BLaER1 (cell line): ENCODE data around the gene ITGA11.

ENCODE experiments used
- H3K27ac ChIP-seq: shearing (Covaris generic); formaldehyde crosslinking; 2 replicates; pipeline ENCODE4 v1.8.1; 2022
- H3K27me3 ChIP-seq: shearing (Covaris generic); formaldehyde crosslinking; 2 replicates; pipeline ENCODE4 v1.8.1; 2022
- H3K36me3 ChIP-seq: shearing (Covaris generic); formaldehyde crosslinking; 2 replicates; pipeline ENCODE4 v1.8.1; 2022
- H3K4me1 ChIP-seq: shearing (Covaris generic); formaldehyde crosslinking; 2 replicates; pipeline ENCODE4 v1.8.1; 2022
- H3K4me2 ChIP-seq: shearing (Covaris generic); formaldehyde crosslinking; 2 replicates; pipeline ENCODE4 v1.8.1; 2022
- H3K4me3 ChIP-seq: shearing (Covaris generic); formaldehyde crosslinking; 2 replicates; pipeline ENCODE4 v1.8.1; 2022
- H3K9ac ChIP-seq: shearing (Covaris generic); formaldehyde crosslinking; 2 replicates; pipeline ENCODE4 v1.8.1; 2022
- H3K9me3 ChIP-seq: shearing (Covaris generic); formaldehyde crosslinking; 2 replicates; pipeline ENCODE4 v1.8.1; 2022
- H4K20me1 ChIP-seq: shearing (Covaris generic); formaldehyde crosslinking; 2 replicates; pipeline ENCODE4 v1.8.1; 2022
- Cebpa-rat ChIP-seq: shearing (Covaris generic); IDR thresholded peaks from 2 replicates; pipeline ENCODE4 v1.8.1; 2022

Gene ITGA11

DNA sequence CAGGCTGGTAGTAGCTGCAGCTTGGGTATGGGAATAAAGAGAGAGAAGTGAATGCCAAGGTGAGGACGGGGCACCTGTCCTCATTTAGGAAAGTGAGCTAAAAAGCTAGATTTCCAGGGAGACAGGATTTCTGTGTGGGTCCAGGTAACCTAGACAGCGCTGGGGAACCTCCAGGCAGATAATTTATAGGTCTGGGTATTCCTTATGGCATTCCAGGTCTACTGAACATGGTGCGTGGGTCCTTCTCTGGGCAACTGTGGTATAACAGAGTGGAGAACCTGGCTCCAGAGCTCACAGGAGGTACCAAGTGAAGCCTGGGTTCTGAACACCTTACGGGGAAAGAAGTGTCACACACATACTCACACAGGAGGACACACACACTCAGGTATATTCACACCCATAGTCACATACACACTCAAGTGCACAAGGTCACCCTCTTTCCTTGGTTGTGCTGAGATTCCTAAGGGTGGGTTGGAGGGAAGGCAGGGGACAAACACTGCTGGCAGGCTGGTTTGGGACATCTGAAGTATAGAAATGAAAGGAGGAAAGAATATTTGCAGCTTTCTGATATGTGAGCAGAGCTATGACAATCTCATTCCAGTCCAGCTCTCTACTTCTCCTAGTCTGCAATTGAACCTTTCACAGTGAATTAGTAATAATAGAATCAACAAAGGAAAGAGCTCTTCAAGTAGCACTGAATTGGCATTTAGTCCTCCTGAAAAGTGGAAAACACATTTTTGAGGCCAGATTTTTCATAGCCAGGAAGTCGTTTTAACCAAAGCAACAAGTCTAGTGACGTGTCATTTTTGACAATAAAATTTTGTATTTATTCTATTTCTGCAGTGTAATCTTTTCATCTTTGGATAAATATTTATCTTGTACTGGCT lies 37.4 kb upstream of the ITGA11 start:
- H3K36me3 ChIP-seq = no peaks in the 10 kb centered on the region
- peaks cover 8% of the 10 kb centered on the region; the same call in 1 of the 2 replicates for H3K4me1 ChIP-seq
- no peak overlapping the region for H3K9ac ChIP-seq
- H3K9me3 ChIP-seq = no peaks in the 10 kb centered on the region
- H4K20me1 ChIP-seq = no peaks in the 10 kb centered on the region
- no peak overlapping the region for H3K27ac ChIP-seq
- H3K27me3 ChIP-seq = no peaks in the 10 kb centered on the region
- no peak overlapping the region for H3K4me2 ChIP-seq
- TF ChIP-seq Cebpa-rat = no peak
- H3K4me3 ChIP-seq = no peak overlapping the region

GRCh38 chr15:68466876-68467275 lies 34.9 kb upstream of the ITGA11 start:
- no peak for TF ChIP-seq Cebpa-rat
- no peak overlapping the region for H3K9ac ChIP-seq
- no peaks in the 10 kb centered on the region for H4K20me1 ChIP-seq
- no peak overlapping the region for H3K4me2 ChIP-seq
- H3K4me1 ChIP-seq = peaks cover 8% of the 10 kb centered on the region; the same call in 1 of the 2 replicates
- H3K27me3 ChIP-seq = no peaks in the 10 kb centered on the region
- no peak overlapping the region for H3K4me3 ChIP-seq
- no peak overlapping the region for H3K27ac ChIP-seq
- H3K9me3 ChIP-seq = no peaks in the 10 kb centered on the region
- H3K36me3 ChIP-seq = no peaks in the 10 kb centered on the region

- H3K36me3 ChIP-seq = no peaks in the 10 kb centered on the region
- H3K27me3 ChIP-seq = no peaks in the 10 kb centered on the region
- H4K20me1 ChIP-seq = no peaks in the 10 kb centered on the region
- no peak overlapping the region for H3K9ac ChIP-seq
- H3K4me1 ChIP-seq = peaks cover 4% of the 10 kb centered on the region; the same call in 1 of the 2 replicates
- TF ChIP-seq Cebpa-rat = no peak
- H3K4me2 ChIP-seq = no peak overlapping the region
- H3K9me3 ChIP-seq = peaks cover 2% of the 10 kb centered on the region; the same call in 1 of the 2 replicates
- H3K4me3 ChIP-seq = no peak overlapping the region
- no peak overlapping the region for H3K27ac ChIP-seq
These were observed 34.0 kb upstream of the ITGA11 start for GRCh38 chr15:68465861-68466560.

- Histone ChIP-seq H3K9me3 (peaks cover 11% of the 10 kb centered on the region; the same call in 1 of the 2 replicates), H3K9ac (no peak overlapping the region), H3K36me3 (no peaks in the 10 kb centered on the region), H3K4me3 (no peak overlapping the region), H3K4me2 (no peak overlapping the region), H3K4me1 (no peaks in the 10 kb centered on the region), H3K27ac (no peak overlapping the region), H4K20me1 (no peaks in the 10 kb centered on the region), H3K27me3 (no peaks in the 10 kb centered on the region)
- no peak for TF ChIP-seq Cebpa-rat
These were observed 32.6 kb upstream of the ITGA11 start for GRCh38 chr15:68464448-68465090.

- Histone ChIP-seq H3K9me3 (peaks cover 11% of the 10 kb centered on the region; the same call in 1 of the 2 replicates), H3K9ac (no peak overlapping the region), H3K27ac (no peak overlapping the region), H4K20me1 (no peaks in the 10 kb centered on the region), H3K4me2 (no peak overlapping the region), H3K27me3 (no peaks in the 10 kb centered on the region), H3K36me3 (no peaks in the 10 kb centered on the region), H3K4me3 (no peak overlapping the region), H3K4me1 (no peaks in the 10 kb centered on the region)
- no peak for TF ChIP-seq Cebpa-rat
These were observed 32.0 kb upstream of the ITGA11 start for GRCh38 chr15:68463996-68464395.

DNA sequence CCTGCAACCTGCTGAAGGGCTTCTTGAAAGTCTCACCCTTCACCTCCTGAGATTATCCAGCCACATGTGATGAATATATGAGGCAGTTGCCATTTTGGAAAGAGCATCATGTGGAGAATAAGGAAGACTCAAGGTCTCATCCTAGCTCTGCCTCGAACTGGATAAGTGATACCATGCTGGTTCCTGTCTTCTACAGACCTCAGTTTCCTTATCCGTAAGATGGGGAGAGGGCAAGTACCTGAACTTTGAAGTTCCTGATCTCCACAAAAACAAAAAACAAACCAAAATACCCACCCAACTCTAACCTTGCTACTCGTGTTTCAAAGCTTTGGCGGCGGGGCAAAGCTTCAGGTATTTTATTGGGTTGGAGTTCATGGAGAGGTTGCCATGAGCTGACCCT lies 31.5 kb upstream of the ITGA11 start:
- Histone ChIP-seq H3K4me2 (no peak overlapping the region), H3K9me3 (peaks cover 11% of the 10 kb centered on the region; the same call in 1 of the 2 replicates), H3K36me3 (no peaks in the 10 kb centered on the region), H3K27ac (no peak overlapping the region), H4K20me1 (no peaks in the 10 kb centered on the region), H3K27me3 (no peaks in the 10 kb centered on the region), H3K9ac (no peak overlapping the region), H3K4me1 (no peaks in the 10 kb centered on the region), H3K4me3 (no peak overlapping the region)
- no peak for TF ChIP-seq Cebpa-rat

DNA sequence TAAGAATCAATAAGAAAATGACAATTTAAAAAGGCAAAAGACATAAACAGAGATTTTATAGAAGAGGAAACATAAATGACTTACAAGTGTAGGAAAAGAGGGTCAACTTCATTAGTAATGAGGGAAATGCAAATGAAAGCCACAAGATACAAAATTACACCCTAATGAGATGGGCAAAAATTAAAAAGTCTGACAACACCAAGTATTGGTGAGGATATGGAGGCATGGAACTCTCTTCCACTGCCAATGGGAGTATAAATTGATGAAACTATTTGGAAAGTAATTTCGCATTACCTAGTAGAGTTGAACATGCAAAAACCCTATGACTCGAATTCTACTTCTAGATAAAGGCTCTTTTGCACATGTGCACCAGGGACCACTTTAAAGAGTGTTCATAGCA lies 28.2 kb upstream of the ITGA11 start:
- Histone ChIP-seq H4K20me1 (no peaks in the 10 kb centered on the region), H3K27ac (no peak overlapping the region), H3K27me3 (no peaks in the 10 kb centered on the region), H3K4me1 (no peaks in the 10 kb centered on the region), H3K36me3 (no peaks in the 10 kb centered on the region), H3K9me3 (peaks cover 11% of the 10 kb centered on the region; the same call in 1 of the 2 replicates), H3K9ac (no peak overlapping the region), H3K4me3 (no peak overlapping the region), H3K4me2 (no peak overlapping the region)
- no peak for TF ChIP-seq Cebpa-rat

DNA sequence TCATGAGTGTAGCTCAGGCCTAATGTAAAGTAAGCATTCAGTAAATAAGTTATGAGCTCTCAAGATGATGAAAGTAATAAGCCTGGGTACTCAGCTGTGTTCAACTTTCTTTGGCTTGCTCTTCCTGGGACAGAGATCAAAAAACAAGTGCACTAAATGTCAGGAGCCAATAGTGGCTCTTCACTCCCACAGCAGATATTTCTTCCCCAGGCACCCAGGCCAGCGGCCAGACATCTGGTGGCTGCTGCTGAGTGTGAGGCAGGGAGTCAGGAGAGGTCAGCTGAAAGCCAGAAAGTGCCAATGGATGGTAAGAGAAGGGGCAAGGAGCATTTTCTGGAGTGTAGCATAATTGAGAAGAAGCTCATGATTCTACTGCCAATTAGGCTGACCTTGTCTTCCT lies 18.2 kb upstream of the ITGA11 start:
- no peaks in the 10 kb centered on the region for H3K27me3 ChIP-seq
- no peak for TF ChIP-seq Cebpa-rat
- H3K36me3 ChIP-seq = no peaks in the 10 kb centered on the region
- no peak overlapping the region for H3K4me3 ChIP-seq
- H3K4me2 ChIP-seq = no peak overlapping the region
- H4K20me1 ChIP-seq = no peaks in the 10 kb centered on the region
- H3K9ac ChIP-seq = no peak overlapping the region
- H3K4me1 ChIP-seq = no peaks in the 10 kb centered on the region
- H3K27ac ChIP-seq = no peak overlapping the region
- H3K9me3 ChIP-seq = no peaks in the 10 kb centered on the region

DNA sequence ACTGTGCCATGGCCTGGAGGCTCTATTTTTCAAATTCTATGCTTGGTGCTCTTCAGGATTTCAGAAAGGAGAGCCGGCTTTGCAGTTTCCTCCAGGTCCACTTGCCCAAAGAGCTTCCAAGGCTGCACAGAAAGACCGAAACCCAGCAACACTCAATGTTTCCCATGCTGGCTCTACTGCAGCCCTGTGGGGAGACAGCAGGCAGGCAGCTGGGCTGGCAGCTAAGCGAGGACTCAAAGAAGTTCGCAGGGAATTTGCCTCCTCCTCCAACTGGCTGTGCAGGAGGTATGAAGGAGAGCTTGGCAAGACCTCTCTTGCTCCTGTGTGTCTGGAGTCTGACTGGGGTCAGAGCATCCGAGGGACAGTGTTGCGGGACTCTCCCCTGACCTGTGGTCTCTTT lies 17.4 kb upstream of the ITGA11 start:
- no peaks in the 10 kb centered on the region for H3K27me3 ChIP-seq
- H3K9me3 ChIP-seq = no peaks in the 10 kb centered on the region
- H3K4me2 ChIP-seq = no peak overlapping the region
- H3K4me1 ChIP-seq = no peaks in the 10 kb centered on the region
- no peak overlapping the region for H3K4me3 ChIP-seq
- H3K9ac ChIP-seq = no peak overlapping the region
- no peaks in the 10 kb centered on the region for H4K20me1 ChIP-seq
- no peaks in the 10 kb centered on the region for H3K36me3 ChIP-seq
- H3K27ac ChIP-seq = no peak overlapping the region
- TF ChIP-seq Cebpa-rat = no peak
